Endothelial cell of umbilical vein (primary cell): ENCODE measurements around the gene GPR65. TPM values are rescaled to one million over a fixed set of nuclear protein-coding genes. Genes with fewer than 3 reads are reported as not detected.

Experiments
- BruUV-seq: library from RNA; stranded (reverse); fragments of 400-500 nt; replicated peaks from 2 replicates; lab custom pipeline; 2021; lab: Mats Ljungman, UMichigan
- CTCF ChIA-PET: fragments of 300-600, 350-600 bp; sonication (Branson Sonifier 250); formaldehyde crosslinking; loops from one replicate; lab custom pipeline; 2021; ENCODE audit warnings: antibody characterized with exemption, inconsistent platforms; lab: Charles Lee
- POLR2A ChIA-PET: fragments of 300-600, 350-600 bp; sonication (Branson Sonifier 250); formaldehyde crosslinking; loops from one replicate; lab custom pipeline; 2021; ENCODE audit warnings: antibody characterized with exemption, inconsistent platforms; lab: Charles Lee
- DNase-seq: peaks from one replicate; pipeline ENCODE4 v3.0.0-alpha.2; 2011; ENCODE audit warnings: low read depth, low spot score
- FAIRE-seq: peaks from 2 replicates; lab custom pipeline; 2011; peaks lifted over from hg19 to GRCh38; lab: Jason Lieb, UNC
- H2AFZ ChIP-seq: 2 replicates; pipeline ENCODE4 v1.6.0; 2012; ENCODE audit warnings: low read depth, low read length, control low read depth, inconsistent platforms
- H3K27ac ChIP-seq: 2 replicates; pipeline ENCODE4 v1.5.1; 2011; ENCODE audit warnings: low read depth, mild to moderate bottlenecking, control low read depth, low read length, moderate library complexity; ENCODE audit not compliant: insufficient read depth
- H3K27me3 ChIP-seq, 2 experiments: 2 replicates each; pipeline versions ENCODE4 v1.6.0 to v1.6.1; 2011; ENCODE audit warnings: low read length in 2 of 2, mixed read lengths in 1 of 2; ENCODE audit not compliant: control insufficient read depth in 2 of 2, insufficient read depth in 2 of 2
- H3K36me3 ChIP-seq, 2 experiments: 2 replicates in 1 of 2; 3 replicates in 1 of 2; pipeline ENCODE4 v1.5.1; 2011; ENCODE audit warnings: low read length in 2 of 2, mild to moderate bottlenecking in 1 of 2, moderate library complexity in 1 of 2; ENCODE audit not compliant: control insufficient read depth in 2 of 2, insufficient read depth in 2 of 2; ENCODE audit errors: extremely low read depth in 1 of 2
- H3K4me1 ChIP-seq: 3 replicates; pipeline ENCODE4 v1.5.1; 2011; ENCODE audit warnings: mild to moderate bottlenecking, low read length; ENCODE audit not compliant: control insufficient read depth, insufficient read depth; ENCODE audit errors: extremely low read depth
- H3K4me2 ChIP-seq: 2 replicates; pipeline ENCODE4 v1.6.1; 2011; ENCODE audit warnings: low read length, control low read depth, mixed read lengths; ENCODE audit not compliant: insufficient read depth
- H3K4me3 ChIP-seq, 3 experiments: fragments of 200-600 bp in 1 of 3; sonication (generic), shearing (Covaris generic) in 1 of 3; replicated peaks in 1 of 3; 2 replicates each; pipeline ENCODE4 v1.5.1; 2011 to 2016; ENCODE audit warnings: control low read depth in 3 of 3, low read length in 3 of 3, mild to moderate bottlenecking in 2 of 3, inconsistent platforms in 1 of 3, low read depth in 1 of 3, moderate library complexity in 1 of 3; ENCODE audit not compliant: insufficient read depth in 1 of 3
- H3K79me2 ChIP-seq: 2 replicates; pipeline ENCODE4 v1.6.0; 2012; ENCODE audit warnings: low read length, inconsistent platforms; ENCODE audit not compliant: control insufficient read depth, insufficient read depth
- H3K9ac ChIP-seq: replicated peaks from 2 replicates; pipeline ENCODE3; 2011; ENCODE audit warnings: low read length, control low read depth; ENCODE audit not compliant: insufficient read depth; ENCODE audit errors: extremely low read depth
- H3K9me1 ChIP-seq: replicated peaks from 3 replicates; pipeline ENCODE4 v1.6.0; 2011; ENCODE audit warnings: mild to moderate bottlenecking, low read length; ENCODE audit not compliant: control insufficient read depth, insufficient read depth; ENCODE audit errors: extremely low read depth
- H3K9me3 ChIP-seq: replicated peaks from 2 replicates; pipeline ENCODE4 v1.5.1; 2012; ENCODE audit warnings: low read length, inconsistent platforms; ENCODE audit not compliant: control insufficient read depth, insufficient read depth
- H4K20me1 ChIP-seq: replicated peaks from 2 replicates; pipeline ENCODE3; 2011; ENCODE audit warnings: mild to moderate bottlenecking, low read length; ENCODE audit not compliant: control insufficient read depth, insufficient read depth; ENCODE audit errors: extremely low read depth
- CTCF ChIP-seq, 2 donors: IDR thresholded peaks; 1 replicate in 1 of 2; 2 replicates in 1 of 2; pipeline ENCODE4 v1.5.1; 2011; ENCODE audit warnings: low read length in 2 of 2, mild to moderate bottlenecking in 2 of 2, moderate library complexity in 2 of 2, control low read depth in 1 of 2, inconsistent platforms in 1 of 2, low read depth in 1 of 2; ENCODE audit not compliant: insufficient read depth in 1 of 2; ENCODE audit errors: extremely low read depth in 1 of 2
- EZH2 ChIP-seq: IDR thresholded peaks from 2 replicates; pipeline ENCODE4 v1.6.1; 2012; ENCODE audit warnings: borderline replicate concordance, low read depth, mild to moderate bottlenecking, moderate library complexity, low read length, inconsistent platforms; ENCODE audit not compliant: severe bottlenecking
- FOS ChIP-seq: IDR thresholded peaks from 2 replicates; pipeline ENCODE4 v1.6.1; 2011; ENCODE audit warnings: mild to moderate bottlenecking, low read length, moderate library complexity, borderline replicate concordance; ENCODE audit not compliant: insufficient read depth
- GATA2 ChIP-seq: IDR thresholded peaks from 2 replicates; pipeline ENCODE4 v1.7.0; 2011; ENCODE audit warnings: low read depth, mild to moderate bottlenecking, moderate library complexity, mixed read lengths, low read length; ENCODE audit not compliant: insufficient read length, insufficient read depth
- JUN ChIP-seq: IDR thresholded peaks from 2 replicates; pipeline ENCODE4 v1.6.1; 2011; ENCODE audit warnings: borderline replicate concordance, low read depth; ENCODE audit not compliant: insufficient read length, insufficient read depth
- MAX ChIP-seq: IDR thresholded peaks from 2 replicates; pipeline ENCODE4 v1.6.1; 2011; ENCODE audit not compliant: insufficient read depth, insufficient read length
- MYC ChIP-seq: IDR thresholded peaks from one replicate; pipeline ENCODE4 v1.6.1; 2011; ENCODE audit warnings: mild to moderate bottlenecking, low read depth, low read length
- POLR2A ChIP-seq: IDR thresholded peaks from 2 replicates; pipeline ENCODE4 v1.6.1; 2012; ENCODE audit warnings: low read depth, mild to moderate bottlenecking, control low read depth, low read length
- POLR2AphosphoS5 ChIP-seq: IDR thresholded peaks from 2 replicates; pipeline ENCODE4 v1.6.1; 2012; ENCODE audit warnings: low read depth, mild to moderate bottlenecking, control low read depth, low read length, moderate library complexity; ENCODE audit not compliant: insufficient read depth
- dilution Hi-C: fragments of 300-500 bp; cut with MboI; formaldehyde crosslinking; loops from one replicate; pipeline ENCODE4 v1.15.0; 2019; ENCODE audit warnings: low sequenced_read_pairs; ENCODE audit not compliant: extremely low pct_ligation_motif_present
- intact Hi-C: fragments of 100-400 bp; cut with micrococcal nuclease; formaldehyde crosslinking; loops from one replicate; pipeline ENCODE4 v1.10.0; 2022
- polyA plus RNA-seq, 4 experiments: library from polyadenylated mRNA; depleted of rRNA in 3 of 4; stranded (reverse) in 3 of 4; unstranded in 1 of 4; fragments of >200 nt; gene quantifications; 2 replicates each; pipeline versions ENCODE4 v1.2.1 to v1.2.3, GENCODE V29; 2011 to 2012; ENCODE audit warnings: missing spikeins in 1 of 4
- total RNA-seq: library from RNA; stranded (reverse); gene quantifications from 2 replicates; pipeline ENCODE4 v1.2.3, GENCODE V29; 2021

Gene GPR65
- total and polyA plus RNA-seq, 2 donors (not counting 3 experiments of a cell fraction or from before 2014, with no cell fraction given): 0.03 to 0.07 TPM

GRCh38 chr14:88017535-88017934, 12.6 kb downstream of the GPR65 start:
- ChIA-PET CTCF (interaction anchor here (1.3 kb wide), 1 partner anchor 363 kb away, joined by 4 read pairs; no protein-coding TSS in a partner anchor), POLR2A (no interaction called here)
- no peaks in the 10 kb centered on the region for H3K79me2 ChIP-seq
- H3K36me3 ChIP-seq: no peaks in the 10 kb centered on the region
- TF ChIP-seq JUN (no peak), FOS (no peak), EZH2 (no peak), POLR2AphosphoS5 (no peak), MAX (no peak), POLR2A (no peak), CTCF (IDR thresholded peaks at IDR 0.05; ENCODE audit: extremely low read depth in 1 of 2, insufficient read depth in 1 of 2, low read depth in 1 of 2, low read length in 2 of 2) (no peak), MYC (no peak), GATA2 (no peak)
- H4K20me1 ChIP-seq: no peaks in the 10 kb centered on the region
- H3K4me1 ChIP-seq: no peaks in the 10 kb centered on the region
- no peak overlapping the region for H3K4me3 ChIP-seq
- dilution Hi-C loops: no loop called here
- intact Hi-C loops: no loop called here
- no peaks in the 10 kb centered on the region for H3K9me3 ChIP-seq
- H3K27ac ChIP-seq: no peak overlapping the region
- no peak for FAIRE-seq
- no peak overlapping the region for H3K9ac ChIP-seq
- no peak overlapping the region for H2AFZ ChIP-seq
- no peaks in the 10 kb centered on the region for H3K9me1 ChIP-seq
- peaks cover 0 to 1% of the 10 kb centered on the region in 2 experiments for H3K27me3 ChIP-seq
- no peak overlapping the region for H3K4me2 ChIP-seq
- no peak for DNase-seq
- no TSS peak for BruUV-seq
